ENCODE data around the gene SMIM44.
"Not testable (repeated sequence)": the region's sequence is repeated elsewhere in the genome, so short reads cannot be mapped to it uniquely, and the experiment has no call there.

SMIM44 gene

GRCh38 chr19:3455960-3456601, 27.2 kb downstream of the SMIM44 start:
- DNase-seq: no peak

DNA sequence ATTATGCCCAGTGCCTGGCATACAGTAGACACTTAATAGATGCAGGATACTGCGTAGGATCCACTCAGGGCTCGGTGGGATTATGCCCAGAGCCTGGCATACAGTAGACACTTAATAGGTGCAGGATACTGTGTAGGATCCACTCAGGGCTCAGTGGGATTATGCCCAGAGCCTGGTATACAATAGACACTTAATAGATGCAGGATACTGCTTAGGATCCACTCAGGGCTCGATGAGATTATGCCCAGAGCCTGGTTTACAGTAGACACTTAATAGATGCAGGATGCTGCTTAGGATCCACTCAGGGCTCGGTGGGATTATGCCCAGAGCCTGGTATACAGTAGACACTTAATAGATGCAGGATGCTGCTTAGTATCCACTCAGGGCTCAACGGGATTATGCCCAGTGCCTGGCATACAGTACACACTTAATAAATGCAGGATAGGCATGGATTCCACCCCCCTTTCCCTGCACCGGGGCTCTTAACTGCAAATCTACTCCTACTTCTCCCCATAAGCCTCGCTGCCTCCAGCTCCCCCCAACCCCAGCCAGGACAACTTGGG, 27.8 kb downstream of the SMIM44 start:
- DNase-seq: no peak

- no peak for DNase-seq
These were observed 28.4 kb downstream of the SMIM44 start for GRCh38 chr19:3454656-3455392.

DNA sequence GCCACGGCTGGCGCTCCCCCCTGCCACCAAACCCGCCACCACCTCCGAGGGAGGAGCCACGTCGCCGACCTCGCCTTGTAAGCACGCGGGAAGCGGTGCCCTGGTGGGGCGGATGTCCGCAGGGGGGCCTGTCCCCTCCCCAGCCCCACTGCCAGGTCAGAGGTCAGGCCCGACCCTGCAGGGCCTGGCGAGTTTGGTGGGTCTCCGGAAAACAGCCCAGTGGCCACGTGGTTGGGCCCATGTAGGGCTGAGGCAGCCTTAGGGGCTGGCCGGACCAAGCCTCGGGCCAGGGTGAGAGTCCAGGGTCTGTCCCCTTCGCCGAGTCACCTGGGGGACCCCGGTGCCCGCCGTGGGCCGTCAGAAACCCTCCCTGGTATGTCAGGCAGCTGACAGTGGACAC, 29.4 kb downstream of the SMIM44 start:
- no peak for DNase-seq

DNA sequence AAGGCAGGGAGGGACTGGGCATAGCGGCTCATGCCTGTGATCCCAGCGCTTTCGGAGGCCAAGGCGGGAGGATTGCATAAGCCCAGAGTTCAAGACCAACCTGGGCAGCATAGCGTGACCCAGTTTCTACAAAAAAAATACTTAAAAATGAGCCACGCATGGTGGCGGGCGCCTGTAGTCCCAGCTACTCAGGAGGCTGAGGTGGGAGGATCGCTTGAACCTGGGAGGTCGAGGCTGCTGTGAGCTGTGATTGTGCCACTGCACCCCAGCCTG, 30.4 kb downstream of the SMIM44 start:
- not testable (repeated sequence) for DNase-seq

- no peak for DNase-seq
These were observed 30.9 kb downstream of the SMIM44 start for GRCh38 chr19:3452171-3452941.

- no peak for DNase-seq
These were observed 31.8 kb downstream of the SMIM44 start for GRCh38 chr19:3451451-3451866.

- peak; percentile 97 for DNase-seq
These were observed 32.3 kb downstream of the SMIM44 start for GRCh38 chr19:3450796-3451411.

GRCh38 chr19:3448616-3449334, 34.5 kb downstream of the SMIM44 start:
- DNase-seq: no peak

GRCh38 chr19:3446657-3447056, 36.6 kb downstream of the SMIM44 start:
- DNase-seq: not testable (repeated sequence)

- DNase-seq: no peak
These were observed 38.5 kb downstream of the SMIM44 start for GRCh38 chr19:3444695-3445234.

DNA sequence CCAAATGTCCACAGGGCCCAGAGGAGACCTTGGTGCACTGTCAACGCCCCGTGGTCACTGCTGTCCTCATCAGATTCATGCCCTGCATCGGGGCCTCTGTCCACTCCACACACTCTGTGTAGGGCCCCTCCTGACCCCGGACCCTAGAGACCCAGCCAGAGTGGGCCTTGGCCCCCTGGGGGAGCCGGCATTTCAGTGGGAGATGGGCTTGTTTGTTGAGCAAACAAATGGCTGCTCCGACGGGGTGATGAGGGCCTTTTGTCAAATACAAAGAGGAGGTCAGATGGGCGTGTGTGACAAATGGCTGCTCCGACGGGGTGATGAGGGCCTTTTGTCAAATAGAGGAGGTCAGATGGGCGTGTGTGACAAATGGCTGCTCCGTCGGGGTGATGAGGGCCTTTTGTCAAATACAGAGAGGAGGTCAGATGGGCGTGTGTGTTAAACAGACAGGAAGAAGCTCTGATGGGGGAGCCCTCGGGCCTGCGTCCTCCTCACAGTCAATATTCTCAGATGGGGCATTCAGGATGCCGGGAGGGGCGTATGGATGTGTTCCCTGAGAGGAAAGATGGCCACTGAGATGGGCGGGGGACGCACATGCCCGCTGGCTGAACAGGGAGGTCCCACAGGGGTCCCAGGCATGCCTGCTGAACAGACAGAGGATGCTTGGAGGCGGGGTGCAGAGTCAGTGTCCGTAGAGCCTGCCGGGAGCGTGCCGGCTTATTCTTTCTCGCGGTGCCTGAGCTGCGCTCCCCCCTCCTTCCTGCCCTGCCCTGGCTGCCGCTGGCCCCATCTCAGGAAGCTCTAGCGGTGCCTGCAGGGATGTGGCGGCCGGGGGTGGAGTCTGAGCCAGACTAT, 39.2 kb downstream of the SMIM44 start:
- DNase-seq: no peak

DNA sequence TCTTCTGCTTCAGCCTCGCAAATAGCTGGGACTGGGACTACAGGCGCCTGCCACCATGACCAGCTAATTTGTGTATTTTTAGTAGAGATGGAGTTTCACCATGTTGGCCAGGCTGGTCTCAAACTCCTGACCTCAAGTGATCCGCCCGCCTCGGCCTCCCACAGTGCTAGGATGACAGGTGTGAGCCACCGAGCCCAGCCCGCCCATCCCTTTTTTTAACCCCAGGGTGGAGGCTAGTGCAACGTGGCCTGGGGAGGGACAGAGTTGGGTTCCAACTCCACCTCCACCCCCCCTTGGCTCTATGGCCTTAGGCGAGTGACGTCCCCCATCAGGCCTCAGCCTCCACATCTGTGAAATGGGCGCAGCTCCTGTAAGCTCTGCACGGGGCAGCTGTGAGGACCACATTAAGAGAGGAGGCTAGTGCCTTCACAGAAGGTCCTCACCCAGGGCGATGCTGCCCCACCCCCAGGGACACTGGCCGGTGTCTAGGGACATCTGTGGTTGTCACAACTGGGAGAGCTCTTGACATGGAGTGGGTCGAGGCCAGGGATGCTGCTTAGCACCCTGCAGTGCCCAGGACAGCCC, 40.7 kb downstream of the SMIM44 start:
- DNase-seq: no peak

GRCh38 chr19:3441986-3442329, 41.3 kb downstream of the SMIM44 start:
- no peak for DNase-seq

- no peak for DNase-seq
These were observed 41.9 kb downstream of the SMIM44 start for GRCh38 chr19:3441089-3441985.

- DNase-seq: peak; percentile 79
These were observed 43.2 kb downstream of the SMIM44 start for GRCh38 chr19:3440082-3440481.

GRCh38 chr19:3434630-3435553, 48.3 kb downstream of the SMIM44 start:
- DNase-seq: peak; percentile 98

- DNase-seq: no peak
These were observed 49.3 kb downstream of the SMIM44 start for GRCh38 chr19:3433805-3434540.

Data from suppressor macrophage treated with lipopolysaccharide for 4 hours (primary cell).